Measurements from ENCODE around the gene NLRP1. TPM values are rescaled to one million over a fixed set of nuclear protein-coding genes. Genes with fewer than 3 reads are reported as not detected.

The NLRP1 gene
- total and polyA plus RNA-seq, 9 of the 15 experiments (the other 6 are each of a cell fraction or from before 2014, with no cell fraction given), result 4.0 to 69.4 (median 27.7) TPM

DNA sequence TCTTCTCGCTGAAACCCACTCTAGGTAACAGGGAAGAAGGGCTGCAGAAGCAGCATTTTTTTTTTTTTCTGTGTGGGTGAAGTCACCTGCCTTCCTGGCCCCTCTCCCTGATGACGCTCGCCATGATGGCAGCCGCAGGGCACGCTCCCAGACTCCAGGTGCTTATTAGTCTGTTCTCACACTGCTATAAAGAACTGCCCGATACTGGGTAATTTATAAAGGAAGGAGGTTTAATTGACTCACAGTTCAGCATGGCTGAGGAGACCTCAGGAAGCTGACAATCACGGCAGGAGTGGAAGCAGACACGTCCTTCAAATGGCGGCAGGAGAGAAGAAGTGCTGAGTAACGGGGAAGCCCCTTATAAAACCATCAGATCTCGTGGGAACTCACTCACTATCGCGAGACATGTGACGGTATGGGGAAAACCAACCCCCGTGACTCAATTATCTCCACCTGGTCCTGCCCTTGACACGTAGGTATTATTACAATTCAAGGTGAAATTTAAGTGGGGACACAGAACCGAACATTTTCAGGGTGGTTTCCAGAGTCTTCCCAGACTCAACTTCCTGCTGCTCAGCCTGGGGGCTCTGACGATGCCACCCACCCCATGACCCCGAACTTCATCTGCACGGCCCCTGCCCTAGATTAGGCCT lies 34.9 kb upstream of the NLRP1 start (continued):
- TF ChIP-seq BRD9 (IDR thresholded peaks at IDR 0.05; ENCODE audit: low read depth, partially characterized antibody) (no peak), MAX (CRISPR knock-in tag; IDR thresholded peaks at IDR 0.05) (peak; percentile 68), NONO (IDR thresholded peaks at IDR 0.05; ENCODE audit: low read depth in 2 of 2, low read length in 1 of 2) (peak in 1 of 2 experiments; percentile 65; a peak in 2 of 4 replicates), ZNF311 (CRISPR knock-in tag; IDR thresholded peaks at IDR 0.05) (no peak), CBFB (CRISPR knock-in tag; IDR thresholded peaks at IDR 0.05) (no peak), FOXJ2 (tag; IDR thresholded peaks at IDR 0.05) (no peak), NFE2L1 (tag; IDR thresholded peaks at IDR 0.05; ENCODE audit: borderline replicate concordance, low read depth) (no peak), ZNF407 (IDR thresholded peaks at IDR 0.05; ENCODE audit: low read depth) (no peak), SREBF2 (CRISPR knock-in tag; IDR thresholded peaks at IDR 0.05) (no peak), L3MBTL2 (IDR thresholded peaks at IDR 0.05) (peak; percentile 93)
- TF ChIP-seq, protein P1, sequence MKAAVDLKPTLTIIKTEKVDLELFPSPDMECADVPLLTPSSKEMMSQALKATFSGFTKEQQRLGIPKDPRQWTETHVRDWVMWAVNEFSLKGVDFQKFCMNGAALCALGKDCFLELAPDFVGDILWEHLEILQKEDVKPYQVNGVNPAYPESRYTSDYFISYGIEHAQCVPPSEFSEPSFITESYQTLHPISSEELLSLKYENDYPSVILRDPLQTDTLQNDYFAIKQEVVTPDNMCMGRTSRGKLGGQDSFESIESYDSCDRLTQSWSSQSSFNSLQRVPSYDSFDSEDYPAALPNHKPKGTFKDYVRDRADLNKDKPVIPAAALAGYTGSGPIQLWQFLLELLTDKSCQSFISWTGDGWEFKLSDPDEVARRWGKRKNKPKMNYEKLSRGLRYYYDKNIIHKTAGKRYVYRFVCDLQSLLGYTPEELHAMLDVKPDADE (conservative IDR thresholded peaks at IDR 0.05; ENCODE audit: control insufficient read depth, low read depth, low read length), result no peak
- TF ChIP-seq, protein P2, sequence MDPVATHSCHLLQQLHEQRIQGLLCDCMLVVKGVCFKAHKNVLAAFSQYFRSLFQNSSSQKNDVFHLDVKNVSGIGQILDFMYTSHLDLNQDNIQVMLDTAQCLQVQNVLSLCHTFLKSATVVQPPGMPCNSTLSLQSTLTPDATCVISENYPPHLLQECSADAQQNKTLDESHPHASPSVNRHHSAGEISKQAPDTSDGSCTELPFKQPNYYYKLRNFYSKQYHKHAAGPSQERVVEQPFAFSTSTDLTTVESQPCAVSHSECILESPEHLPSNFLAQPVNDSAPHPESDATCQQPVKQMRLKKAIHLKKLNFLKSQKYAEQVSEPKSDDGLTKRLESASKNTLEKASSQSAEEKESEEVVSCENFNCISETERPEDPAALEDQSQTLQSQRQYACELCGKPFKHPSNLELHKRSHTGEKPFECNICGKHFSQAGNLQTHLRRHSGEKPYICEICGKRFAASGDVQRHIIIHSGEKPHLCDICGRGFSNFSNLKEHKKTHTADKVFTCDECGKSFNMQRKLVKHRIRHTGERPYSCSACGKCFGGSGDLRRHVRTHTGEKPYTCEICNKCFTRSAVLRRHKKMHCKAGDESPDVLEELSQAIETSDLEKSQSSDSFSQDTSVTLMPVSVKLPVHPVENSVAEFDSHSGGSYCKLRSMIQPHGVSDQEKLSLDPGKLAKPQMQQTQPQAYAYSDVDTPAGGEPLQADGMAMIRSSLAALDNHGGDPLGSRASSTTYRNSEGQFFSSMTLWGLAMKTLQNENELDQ (CRISPR knock-in tag; IDR thresholded peaks at IDR 0.05; ENCODE audit: borderline replicate concordance), result no peak

Measured in K562 (cell line).